Heart left ventricle (tissue), 13 donors: ENCODE measurements around the gene GUCA1A.

ENCODE experiments used
- POLR2A ChIP-seq, 2 donors: fragments of 450-650 bp; IDR thresholded peaks; one replicate each; pipeline ENCODE4 v1.6.1; 2017; ENCODE audit warnings: antibody characterized with exemption in 2 of 2, mild to moderate bottlenecking in 2 of 2, moderate library complexity in 2 of 2
- TF ChIP-seq, protein P1 (sequence below), 12 donors: fragments of 200-600 bp; sonication (generic) in 4 of 12; IDR thresholded peaks; one replicate each; pipeline versions ENCODE4 v1.5.0 to v1.8.0; 2018 to 2022; ENCODE audit warnings: antibody characterized with exemption in 12 of 12, mild to moderate bottlenecking in 5 of 12
- donor health status: ischemic (EF 13 %, LVEDD 7.1; RV severe dilation, severe dysfunction).
- donor health status: DM: no; HTN: yes; CAD: no.
- donor health status: DM: no; HTN: no; CAD: no.
- donor health status: ischemic (EF 25% LVEDD 6.9; RV normal size, moderate dysfunction).
- donor health status: ischemic (EF 25% LVEDD 5.7; RV mildly dilated, moderate dysfunction).
- donor health status: ischemic (EF 35%, LVEDD 5.7; RV mildly dilated, moderate dysfunction).
- donor health status: nonischemic (EF 11% LVEDD 7.7; RV severe dilation, severe dysfunction).
- donor health status: DM: yes; HTN: yes; CAD: no.
- donor health status: PGD.
- donor health status: ischemic (EF 29% LVEDD 5.4; RV normal size, mild dysfunction).
- donor health status: nonischemic (EF 23%, LVEDD 6.1; RV moderate dilation, normal function).

DNA sequence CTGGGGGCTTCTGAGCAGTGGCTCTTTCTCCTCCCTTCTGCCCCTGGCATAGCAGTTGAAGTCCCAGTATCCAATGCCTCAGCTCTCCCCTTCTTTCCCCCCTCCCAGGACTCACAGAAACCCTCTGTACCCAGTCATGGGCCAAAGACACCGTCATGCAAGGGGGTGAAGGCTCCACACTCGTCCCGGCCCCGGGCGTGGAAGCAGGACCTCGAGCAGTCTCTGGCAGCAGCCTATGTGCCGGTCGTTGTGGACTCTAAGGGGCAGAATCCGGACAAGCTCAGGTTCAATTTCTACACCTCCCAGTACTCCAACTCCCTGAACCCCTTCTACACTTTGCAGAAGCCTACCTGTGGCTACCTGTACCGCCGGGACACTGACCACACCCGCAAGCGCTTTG lies 10.4 kb upstream of the GUCA1A start:
- TF ChIP-seq, protein P1, sequence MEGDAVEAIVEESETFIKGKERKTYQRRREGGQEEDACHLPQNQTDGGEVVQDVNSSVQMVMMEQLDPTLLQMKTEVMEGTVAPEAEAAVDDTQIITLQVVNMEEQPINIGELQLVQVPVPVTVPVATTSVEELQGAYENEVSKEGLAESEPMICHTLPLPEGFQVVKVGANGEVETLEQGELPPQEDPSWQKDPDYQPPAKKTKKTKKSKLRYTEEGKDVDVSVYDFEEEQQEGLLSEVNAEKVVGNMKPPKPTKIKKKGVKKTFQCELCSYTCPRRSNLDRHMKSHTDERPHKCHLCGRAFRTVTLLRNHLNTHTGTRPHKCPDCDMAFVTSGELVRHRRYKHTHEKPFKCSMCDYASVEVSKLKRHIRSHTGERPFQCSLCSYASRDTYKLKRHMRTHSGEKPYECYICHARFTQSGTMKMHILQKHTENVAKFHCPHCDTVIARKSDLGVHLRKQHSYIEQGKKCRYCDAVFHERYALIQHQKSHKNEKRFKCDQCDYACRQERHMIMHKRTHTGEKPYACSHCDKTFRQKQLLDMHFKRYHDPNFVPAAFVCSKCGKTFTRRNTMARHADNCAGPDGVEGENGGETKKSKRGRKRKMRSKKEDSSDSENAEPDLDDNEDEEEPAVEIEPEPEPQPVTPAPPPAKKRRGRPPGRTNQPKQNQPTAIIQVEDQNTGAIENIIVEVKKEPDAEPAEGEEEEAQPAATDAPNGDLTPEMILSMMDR (IDR thresholded peaks at IDR 0.05), result no peak
- no peak for TF ChIP-seq POLR2A (IDR thresholded peaks at IDR 0.05)
